Activated naive CD8-positive, alpha-beta T cell treated with anti-CD3 and anti-CD28 coated beads, Interleukin-2, amount 50 U/mL, for 16 hours (primary cell): ENCODE data around the gene YEATS4.

ENCODE experiments used
- DNase-seq: peaks from one replicate; pipeline ENCODE4 v3.0.0-alpha.2; 2020; ENCODE audit warnings: low read depth, low spot score

YEATS4 gene

GRCh38 chr12:69431591-69432222, 72.2 kb downstream of the YEATS4 start:
- DNase-seq, result no peak

GRCh38 chr12:69433653-69434052, 74.1 kb downstream of the YEATS4 start:
- no peak for DNase-seq

GRCh38 chr12:69435644-69436043, 76.1 kb downstream of the YEATS4 start:
- DNase-seq, result no peak

- no peak for DNase-seq
These were observed 77.5 kb downstream of the YEATS4 start for GRCh38 chr12:69437073-69437472.

GRCh38 chr12:69438539-69438938, 79.0 kb downstream of the YEATS4 start:
- no peak for DNase-seq

- no peak for DNase-seq
These were observed 80.5 kb downstream of the YEATS4 start for GRCh38 chr12:69440016-69440415.
